HepG2 (cell line): Measurements from ENCODE around the gene OGFR. TPM values are rescaled to one million over a fixed set of nuclear protein-coding genes. Genes with fewer than 3 reads are reported as not detected.

Experiments used
- CEBPG ChIP-seq: IDR thresholded peaks from 2 replicates; pipeline ENCODE4 v1.6.1; 2016
- CHD2 ChIP-seq: IDR thresholded peaks from 2 replicates; pipeline ENCODE4 v1.6.1; 2011; ENCODE audit warnings: low read depth, low read length, improper control_type of control experiment
- DBP ChIP-seq: sonication (generic); formaldehyde crosslinking; IDR thresholded peaks from 2 replicates; pipeline ENCODE4 v1.4.0; 2020; ENCODE audit warnings: missing genetic modification reagents; ENCODE audit errors: not compliant biosample characterization
- DMAP1 ChIP-seq: IDR thresholded peaks from 2 replicates; pipeline ENCODE4 v1.6.1; 2016
- ESRRA ChIP-seq: sonication (generic); formaldehyde crosslinking; IDR thresholded peaks from 2 replicates; pipeline ENCODE4 v1.5.1; 2020; ENCODE audit warnings: mild to moderate bottlenecking, low read depth, missing genetic modification reagents
- FOXA3 ChIP-seq: IDR thresholded peaks from 2 replicates; pipeline ENCODE4 v1.6.1; 2016; ENCODE audit warnings: missing genetic modification reagents, missing compliant biosample characterization
- HNF4A ChIP-seq: sonication (generic); formaldehyde crosslinking; IDR thresholded peaks from 2 replicates; pipeline ENCODE4 v1.4.0; 2020; ENCODE audit warnings: missing genetic modification reagents
- HNRNPLL ChIP-seq: fragments of 200-400 bp; formaldehyde crosslinking; IDR thresholded peaks from 2 replicates; pipeline ENCODE4 v1.6.1; 2017; ENCODE audit warnings: mild to moderate bottlenecking, low read depth, low read length; ENCODE audit not compliant: poor library complexity, severe bottlenecking
- JUNB ChIP-seq: sonication (generic); formaldehyde crosslinking; IDR thresholded peaks from 2 replicates; pipeline ENCODE4 v1.8.0; 2022; ENCODE audit warnings: missing genetic modification reagents, mild to moderate bottlenecking, borderline replicate concordance
- MED1 ChIP-seq: sonication (generic); formaldehyde crosslinking; IDR thresholded peaks from 2 replicates; pipeline ENCODE4 v1.4.0; 2020; ENCODE audit warnings: missing genetic modification reagents
- MTERF4 ChIP-seq: sonication (generic); formaldehyde crosslinking; IDR thresholded peaks from 2 replicates; pipeline ENCODE4 v1.8.0; 2023; ENCODE audit warnings: mild to moderate bottlenecking, missing genetic modification reagents
- MXI1 ChIP-seq: IDR thresholded peaks from 3 replicates; pipeline ENCODE4 v1.6.1; 2012; ENCODE audit warnings: low read depth, low read length, inconsistent platforms, borderline replicate concordance
- NFE2L2 ChIP-seq: fragments of 150-350 bp; IDR thresholded peaks from 2 replicates; pipeline ENCODE4 v1.6.1; 2014; ENCODE audit warnings: low read length
- NFKB2 ChIP-seq: sonication (generic); formaldehyde crosslinking; IDR thresholded peaks from 2 replicates; pipeline ENCODE4 v1.4.0; 2020; ENCODE audit warnings: missing genetic modification reagents, borderline replicate concordance
- PAWR ChIP-seq: sonication (generic); formaldehyde crosslinking; IDR thresholded peaks from 2 replicates; pipeline ENCODE4 v1.4.0; 2020; ENCODE audit warnings: missing genetic modification reagents, mild to moderate bottlenecking, borderline replicate concordance
- PTBP1 ChIP-seq: fragments of 200-400 bp; formaldehyde crosslinking; IDR thresholded peaks from 2 replicates; pipeline ENCODE4 v1.6.1; 2018; ENCODE audit warnings: low read length, low read depth; ENCODE audit not compliant: poor library complexity, severe bottlenecking
- SATB2 ChIP-seq: sonication (generic); formaldehyde crosslinking; IDR thresholded peaks from 2 replicates; pipeline ENCODE4 v1.5.0; 2020; ENCODE audit warnings: missing genetic modification reagents
- SRSF9 ChIP-seq: fragments of 200-400 bp; formaldehyde crosslinking; IDR thresholded peaks from 2 replicates; pipeline ENCODE4 v1.6.1; 2018; ENCODE audit warnings: borderline replicate concordance, mild to moderate bottlenecking, low read depth, low read length; ENCODE audit not compliant: insufficient read depth, poor library complexity, severe bottlenecking
- U2AF2 ChIP-seq: fragments of 200-400 bp; formaldehyde crosslinking; IDR thresholded peaks from 2 replicates; pipeline ENCODE4 v1.6.1; 2017; ENCODE audit warnings: low read depth, mild to moderate bottlenecking, low read length
- ZBTB38 ChIP-seq: sonication (generic); formaldehyde crosslinking; IDR thresholded peaks from 2 replicates; pipeline ENCODE4 v1.5.1; 2020; ENCODE audit warnings: mild to moderate bottlenecking, missing genetic modification reagents
- ZNF20 ChIP-seq: sonication (generic); formaldehyde crosslinking; IDR thresholded peaks from 2 replicates; pipeline ENCODE4 v1.4.0; 2020; ENCODE audit warnings: mild to moderate bottlenecking, moderate library complexity, missing genetic modification reagents
- ZNF251 ChIP-seq: sonication (generic); formaldehyde crosslinking; IDR thresholded peaks from 2 replicates; pipeline ENCODE4 v1.9.0; 2021; ENCODE audit warnings: mild to moderate bottlenecking, missing genetic modification reagents
- ZNF343 ChIP-seq: sonication (generic); formaldehyde crosslinking; IDR thresholded peaks from 2 replicates; pipeline ENCODE4 v1.4.0; 2020; ENCODE audit warnings: mild to moderate bottlenecking, missing genetic modification reagents
- ZNF543 ChIP-seq: sonication (generic); formaldehyde crosslinking; IDR thresholded peaks from 2 replicates; pipeline ENCODE4 v1.4.0; 2020; ENCODE audit warnings: mild to moderate bottlenecking, missing genetic modification reagents
- ZNF703 ChIP-seq: sonication (generic); formaldehyde crosslinking; IDR thresholded peaks from 2 replicates; pipeline ENCODE4 v1.5.1; 2020; ENCODE audit warnings: missing genetic modification reagents, mild to moderate bottlenecking, moderate library complexity, borderline replicate concordance
- ZNF766 ChIP-seq: sonication (generic); formaldehyde crosslinking; IDR thresholded peaks from 2 replicates; pipeline ENCODE4 v1.5.0; 2020; ENCODE audit warnings: missing genetic modification reagents, borderline replicate concordance
- polyA plus RNA-seq, 8 experiments: library from polyadenylated mRNA; depleted of rRNA in 3 of 8; stranded (reverse) in 7 of 8; unstranded in 1 of 8; fragments of >200 nt; fragmentation: Illumina TruSeq in 4 of 8; extraction: Trizol in 4 of 8; gene quantifications; 2 replicates each; pipeline versions ENCODE4 v1.2.1 to v1.2.3, GENCODE V29; 2011 to 2016; ENCODE audit warnings: low read depth in 4 of 8, missing spikeins in 1 of 8, mixed read lengths in 1 of 8; ENCODE audit not compliant: insufficient read depth in 1 of 8
- total RNA-seq, 5 experiments: library from RNA; depleted of rRNA; stranded (reverse); fragments of >200 nt; fragmentation: Illumina TruSeq; extraction: Trizol; gene quantifications; 2 replicates each; pipeline ENCODE4 v1.2.3, GENCODE V29; 2016; ENCODE audit warnings: low read depth in 1 of 5
- TF ChIP-seq, protein P1 (sequence below): sonication (generic); formaldehyde crosslinking; conservative IDR thresholded peaks from 2 replicates; pipeline ENCODE4 v1.8.1; 2023; ENCODE audit warnings: missing genetic modification reagents
- TF ChIP-seq, protein P2 (sequence below): sonication (generic); formaldehyde crosslinking; IDR thresholded peaks from 2 replicates; pipeline ENCODE4 v1.9.0; 2021; ENCODE audit warnings: missing genetic modification reagents, mild to moderate bottlenecking, borderline replicate concordance

The OGFR gene
- total and polyA plus RNA-seq, 2 of the 13 experiments (the other 11 are each of a cell fraction or from before 2014, with no cell fraction given) = 47.7 to 81.8 TPM

DNA sequence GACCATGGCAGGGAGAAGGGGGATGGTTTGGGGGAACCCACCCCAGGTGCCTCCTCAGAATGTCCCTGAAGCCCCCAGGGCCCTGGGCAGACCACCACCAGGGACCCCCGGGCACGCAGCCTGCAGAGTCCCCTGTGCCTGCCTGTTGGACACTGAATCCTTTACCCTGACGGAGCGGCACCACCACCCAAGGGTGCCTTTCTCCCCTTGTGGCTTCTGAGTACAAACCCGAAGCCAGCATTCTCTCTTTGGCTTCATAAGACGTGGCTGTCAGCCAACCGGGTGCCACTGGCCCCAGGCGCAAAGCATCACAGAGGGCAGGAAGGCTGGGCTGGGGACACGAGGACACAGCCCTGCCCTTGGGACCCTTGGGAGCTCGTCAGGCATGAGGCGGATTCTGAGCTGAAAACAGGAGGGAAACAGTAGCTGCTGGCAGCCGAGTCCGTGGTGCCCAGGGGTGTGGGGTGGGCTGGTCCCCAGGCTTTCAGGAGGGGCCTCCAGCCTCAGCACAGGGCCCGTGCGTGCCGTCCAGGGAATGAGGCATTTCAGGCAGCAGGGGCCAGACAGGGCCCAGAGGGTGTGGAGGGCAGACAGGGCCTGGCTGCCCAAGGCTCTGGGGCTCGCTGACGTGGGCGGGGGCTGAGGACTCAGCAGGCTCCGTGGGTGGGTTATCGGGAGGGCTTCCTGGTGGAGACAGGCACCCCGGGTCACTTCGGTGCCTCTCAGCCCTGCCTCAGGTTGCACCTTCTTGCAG is 15.8 kb downstream of the OGFR start (continued):
- no peak for TF ChIP-seq ZNF20 (CRISPR knock-in tag)
- TF ChIP-seq ZNF703 (CRISPR knock-in tag) = no peak
- TF ChIP-seq ESRRA (CRISPR knock-in tag) = no peak
- no peak for TF ChIP-seq ZNF343
- no peak for TF ChIP-seq DBP (CRISPR knock-in tag)
- TF ChIP-seq SATB2 (CRISPR knock-in tag) = no peak
- TF ChIP-seq, protein P1, sequence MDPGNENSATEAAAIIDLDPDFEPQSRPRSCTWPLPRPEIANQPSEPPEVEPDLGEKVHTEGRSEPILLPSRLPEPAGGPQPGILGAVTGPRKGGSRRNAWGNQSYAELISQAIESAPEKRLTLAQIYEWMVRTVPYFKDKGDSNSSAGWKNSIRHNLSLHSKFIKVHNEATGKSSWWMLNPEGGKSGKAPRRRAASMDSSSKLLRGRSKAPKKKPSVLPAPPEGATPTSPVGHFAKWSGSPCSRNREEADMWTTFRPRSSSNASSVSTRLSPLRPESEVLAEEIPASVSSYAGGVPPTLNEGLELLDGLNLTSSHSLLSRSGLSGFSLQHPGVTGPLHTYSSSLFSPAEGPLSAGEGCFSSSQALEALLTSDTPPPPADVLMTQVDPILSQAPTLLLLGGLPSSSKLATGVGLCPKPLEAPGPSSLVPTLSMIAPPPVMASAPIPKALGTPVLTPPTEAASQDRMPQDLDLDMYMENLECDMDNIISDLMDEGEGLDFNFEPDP = no peak
- TF ChIP-seq NFKB2 = no peak
- TF ChIP-seq, protein P2, sequence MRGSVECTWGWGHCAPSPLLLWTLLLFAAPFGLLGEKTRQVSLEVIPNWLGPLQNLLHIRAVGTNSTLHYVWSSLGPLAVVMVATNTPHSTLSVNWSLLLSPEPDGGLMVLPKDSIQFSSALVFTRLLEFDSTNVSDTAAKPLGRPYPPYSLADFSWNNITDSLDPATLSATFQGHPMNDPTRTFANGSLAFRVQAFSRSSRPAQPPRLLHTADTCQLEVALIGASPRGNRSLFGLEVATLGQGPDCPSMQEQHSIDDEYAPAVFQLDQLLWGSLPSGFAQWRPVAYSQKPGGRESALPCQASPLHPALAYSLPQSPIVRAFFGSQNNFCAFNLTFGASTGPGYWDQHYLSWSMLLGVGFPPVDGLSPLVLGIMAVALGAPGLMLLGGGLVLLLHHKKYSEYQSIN (CRISPR knock-in tag) = no peak
- TF ChIP-seq PTBP1 = peak; percentile 1
- no peak for TF ChIP-seq CEBPG (CRISPR knock-in tag)
- no peak for TF ChIP-seq FOXA3 (CRISPR knock-in tag)
- TF ChIP-seq HNF4A (CRISPR knock-in tag) = 0 out of 2 replicates have a peak, but pooled peaks have one; percentile 3
- TF ChIP-seq SRSF9 = no peak
- TF ChIP-seq ZNF251 (CRISPR knock-in tag) = no peak
- 0 out of 2 replicates have a peak, but pooled peaks have one; percentile 32 for TF ChIP-seq ZBTB38 (CRISPR knock-in tag)
- TF ChIP-seq HNRNPLL = peak; percentile 2
- TF ChIP-seq CHD2 = no peak
- no peak for TF ChIP-seq ZNF543 (CRISPR knock-in tag)
- TF ChIP-seq NFE2L2 = no peak
- TF ChIP-seq MXI1 = no peak
- TF ChIP-seq MTERF4 (CRISPR knock-in tag) = no peak
- no peak for TF ChIP-seq PAWR (CRISPR knock-in tag)
- no peak for TF ChIP-seq DMAP1 (CRISPR knock-in tag)
- no peak for TF ChIP-seq JUNB (CRISPR knock-in tag)
- TF ChIP-seq U2AF2 = no peak
- no peak for TF ChIP-seq ZNF766 (CRISPR knock-in tag)
- TF ChIP-seq MED1 (CRISPR knock-in tag) = no peak
